Activated T-cell treated with anti-CD3 and anti-CD28 coated beads for 1 hour (primary cell): ENCODE results near the gene PLXDC2.

ENCODE experiments used
- DNase-seq: peaks from one replicate; pipeline ENCODE4 v3.0.0-alpha.2; 2020; ENCODE audit warnings: low read depth

Gene PLXDC2

DNA sequence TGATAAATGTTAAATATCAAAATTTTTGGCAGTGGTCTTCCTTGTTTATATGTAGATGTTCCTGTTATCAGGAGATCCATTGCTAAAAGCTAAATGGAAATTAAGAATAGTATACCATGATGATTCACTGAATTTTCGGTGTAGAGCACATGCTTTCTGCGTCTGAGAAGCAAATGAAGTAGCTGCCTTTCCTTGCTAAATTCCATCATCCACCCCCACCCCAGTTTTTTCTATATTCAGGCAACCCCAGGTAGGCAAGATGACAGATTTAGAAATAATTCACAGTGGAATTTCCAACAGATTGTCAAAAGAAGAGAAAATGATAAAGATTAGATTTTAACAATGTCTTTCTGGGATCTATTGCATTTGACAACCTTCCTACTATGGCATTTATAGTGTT, 231.9 kb downstream of the PLXDC2 start:
- no peak for DNase-seq

- no peak for DNase-seq
These were observed 241.9 kb downstream of the PLXDC2 start for GRCh38 chr10:20058135-20058534.

DNA sequence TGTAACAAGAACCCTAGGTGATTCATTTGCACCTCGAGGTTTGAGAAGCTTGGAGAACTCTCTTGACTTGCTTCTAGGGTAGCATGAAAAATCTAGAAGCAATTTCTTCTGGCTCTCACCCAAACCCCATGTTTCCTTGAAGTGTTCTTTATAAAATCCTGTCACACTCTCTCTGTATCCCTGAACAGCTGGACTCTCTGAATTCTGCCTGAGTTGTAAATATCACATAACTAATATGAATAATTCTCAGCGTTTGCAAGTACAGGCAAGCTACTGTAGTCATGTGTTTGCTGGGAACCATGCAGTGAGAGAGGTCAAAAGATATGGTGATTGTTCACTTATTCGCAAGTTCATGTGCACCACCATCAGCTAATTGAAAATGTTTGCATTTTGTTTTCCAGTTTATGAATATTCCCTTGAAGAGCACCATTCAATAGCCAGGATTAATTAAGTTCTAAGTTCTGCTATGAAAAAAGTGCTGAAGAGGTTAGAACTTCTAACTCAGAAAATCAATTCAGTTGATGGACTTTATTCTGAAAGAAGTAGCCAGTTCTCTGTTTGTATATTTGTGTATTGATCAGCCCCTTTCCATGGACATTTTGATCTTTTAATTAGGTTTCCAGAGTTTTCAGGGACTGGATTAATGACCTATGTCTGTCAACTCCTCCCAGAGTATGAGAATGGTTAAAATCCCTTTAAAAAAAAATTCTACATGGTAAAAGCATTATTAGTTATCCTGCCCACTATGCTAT, 243.0 kb downstream of the PLXDC2 start:
- no peak for DNase-seq

DNA sequence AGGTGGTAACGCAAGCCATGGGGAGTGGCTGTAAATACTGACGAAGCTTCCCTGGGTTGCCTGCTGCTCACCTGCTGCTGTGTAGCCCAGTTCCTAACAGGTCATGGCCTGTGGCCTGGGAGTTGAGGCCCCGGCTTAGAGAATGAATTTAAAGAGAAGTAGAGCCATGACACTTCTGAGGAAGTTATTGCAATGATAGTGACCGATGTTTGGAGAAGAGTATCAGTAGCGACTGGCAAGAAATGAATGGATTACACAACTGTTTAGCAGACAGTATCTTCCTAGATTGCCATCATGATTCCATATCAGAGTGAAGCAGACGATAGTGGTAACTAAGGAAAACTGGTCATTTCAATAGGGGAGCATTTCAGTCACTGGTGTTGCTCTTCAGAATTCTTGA, 249.6 kb downstream of the PLXDC2 start:
- no peak for DNase-seq

GRCh38 chr10:20073167-20073566, 256.9 kb downstream of the PLXDC2 start:
- no peak for DNase-seq

- DNase-seq = no peak
These were observed 259.5 kb downstream of the PLXDC2 start for GRCh38 chr10:20075713-20076112.

GRCh38 chr10:20084451-20084850, 268.2 kb downstream of the PLXDC2 start:
- DNase-seq = no peak

- no peak for DNase-seq
These were observed 268.9 kb downstream of the PLXDC2 start for GRCh38 chr10:20085115-20085514.

DNA sequence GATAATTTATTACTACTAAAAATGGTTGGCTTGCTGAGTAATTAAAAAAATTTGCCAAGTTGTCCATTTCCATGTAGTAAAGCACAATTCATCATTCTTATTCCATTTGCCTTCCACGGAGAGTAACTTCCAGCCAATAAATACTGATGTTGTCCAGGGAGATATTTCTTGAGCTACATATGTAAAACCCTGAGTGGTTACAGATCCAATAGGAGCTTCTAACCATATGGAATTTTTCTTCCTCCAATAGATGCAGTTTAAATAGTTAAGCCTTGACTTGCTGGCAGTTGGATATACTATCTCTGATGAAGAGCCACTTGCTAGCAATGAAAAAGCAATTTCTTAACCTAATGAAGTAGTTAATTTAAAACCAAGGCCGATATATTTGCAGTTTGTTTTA, 271.1 kb downstream of the PLXDC2 start:
- DNase-seq = no peak

DNA sequence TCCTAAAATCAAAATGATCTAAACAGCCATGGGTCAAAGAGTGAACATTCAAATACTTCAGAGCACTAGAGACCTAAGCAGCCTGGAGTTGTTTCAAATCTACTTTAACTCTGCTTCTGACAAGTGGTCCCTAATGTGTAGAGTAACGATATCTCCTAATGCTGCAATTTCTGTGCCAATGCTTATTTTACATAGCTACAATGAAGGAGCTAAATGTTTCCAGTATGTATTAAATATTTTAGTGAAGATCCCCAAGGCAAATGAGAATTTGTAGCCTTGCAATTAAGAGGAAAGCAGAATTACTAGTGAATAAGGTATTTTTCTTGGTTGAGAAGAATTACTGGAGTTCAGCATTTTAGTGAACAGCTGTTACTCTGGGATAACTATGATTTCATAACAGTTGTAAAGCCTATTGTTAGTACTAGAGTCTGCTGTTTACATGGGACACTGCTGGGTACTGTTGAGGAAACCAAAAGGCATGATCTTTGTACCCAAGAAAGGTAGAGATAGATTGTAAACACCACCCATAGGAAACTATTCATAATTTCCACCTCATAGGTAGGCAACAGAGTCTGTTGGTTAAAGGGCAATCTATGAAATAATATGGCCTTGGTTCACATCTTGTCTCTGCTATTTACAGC, 271.9 kb downstream of the PLXDC2 start:
- DNase-seq = no peak

DNA sequence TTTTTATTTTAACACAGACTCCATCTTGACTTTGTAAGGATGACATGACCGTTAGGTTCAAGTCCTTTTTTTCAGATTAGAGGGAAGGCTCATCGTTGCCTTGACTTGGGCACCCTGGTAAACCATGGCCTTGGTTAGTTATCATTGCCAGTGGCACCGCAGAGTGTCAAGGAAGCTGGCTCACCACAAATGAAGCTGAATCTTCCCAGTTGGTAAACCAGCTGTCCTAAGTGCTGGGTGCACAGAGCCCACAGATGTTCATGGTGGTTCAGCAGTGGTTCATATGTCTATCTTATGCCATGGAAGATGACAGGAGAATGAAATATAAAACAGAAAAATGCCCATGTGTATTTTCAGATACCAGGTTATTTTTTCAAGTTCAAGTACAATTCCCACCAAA, 273.6 kb downstream of the PLXDC2 start:
- DNase-seq = no peak

- no peak for DNase-seq
These were observed 274.6 kb downstream of the PLXDC2 start for GRCh38 chr10:20090831-20091230.

GRCh38 chr10:20091698-20092097, 275.5 kb downstream of the PLXDC2 start:
- DNase-seq = no peak

DNA sequence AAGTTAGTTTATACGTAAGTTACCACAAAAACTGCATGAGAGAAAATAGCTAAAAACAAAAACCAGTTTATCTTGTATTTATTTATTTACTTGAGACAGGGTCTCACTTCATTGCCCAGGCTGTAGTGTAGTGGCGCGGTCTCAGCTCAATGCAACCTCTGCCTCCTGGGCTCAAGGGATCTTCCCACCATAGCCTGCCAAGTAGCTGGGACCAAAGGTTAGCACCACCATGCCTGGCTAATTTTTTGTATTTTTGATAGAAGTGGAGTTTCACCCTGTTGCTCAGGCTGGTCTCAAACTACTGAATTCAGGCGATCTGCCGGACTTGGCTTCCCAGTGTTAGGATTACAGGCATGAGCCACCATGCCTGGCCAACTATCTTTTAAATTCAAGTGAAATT, 277.4 kb downstream of the PLXDC2 start:
- DNase-seq = no peak

DNA sequence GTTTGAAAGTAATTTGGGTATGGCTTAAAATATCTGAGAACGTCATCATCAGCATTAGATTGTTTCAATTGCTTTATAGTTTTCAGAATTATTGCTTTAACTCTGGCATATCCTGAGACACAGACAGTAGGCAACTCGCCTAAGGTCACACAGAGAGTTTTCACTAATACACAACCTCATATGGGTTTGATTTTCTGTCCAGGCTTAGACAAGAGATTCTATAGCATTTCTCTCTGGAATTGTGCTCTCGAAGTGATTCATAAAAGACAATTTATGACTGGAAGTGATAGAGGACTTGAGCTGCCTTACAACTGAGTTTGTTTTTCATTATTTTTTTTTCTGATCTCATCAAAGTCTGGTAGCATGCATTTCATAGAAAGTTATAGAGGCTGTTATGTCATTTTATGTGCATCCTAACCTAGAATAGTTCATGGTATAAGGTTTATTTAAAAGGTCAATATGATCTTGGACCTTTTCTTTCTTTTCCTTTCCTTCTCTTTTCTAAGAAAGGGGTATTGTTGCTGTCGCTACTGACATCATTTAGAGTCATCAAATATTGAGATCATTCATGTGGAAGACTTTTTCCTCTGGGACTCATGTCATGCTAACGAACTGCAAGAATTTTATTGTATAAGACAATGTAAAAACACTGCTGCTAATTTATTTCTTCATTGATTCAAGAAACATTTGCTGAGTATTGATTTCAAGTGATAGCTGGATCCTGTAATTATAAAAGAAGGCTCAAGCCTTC, 278.2 kb downstream of the PLXDC2 start:
- DNase-seq = no peak

- DNase-seq = no peak
These were observed 283.9 kb downstream of the PLXDC2 start for GRCh38 chr10:20100171-20100570.

- DNase-seq = no peak
These were observed 289.0 kb downstream of the PLXDC2 start for GRCh38 chr10:20105236-20105635.

DNA sequence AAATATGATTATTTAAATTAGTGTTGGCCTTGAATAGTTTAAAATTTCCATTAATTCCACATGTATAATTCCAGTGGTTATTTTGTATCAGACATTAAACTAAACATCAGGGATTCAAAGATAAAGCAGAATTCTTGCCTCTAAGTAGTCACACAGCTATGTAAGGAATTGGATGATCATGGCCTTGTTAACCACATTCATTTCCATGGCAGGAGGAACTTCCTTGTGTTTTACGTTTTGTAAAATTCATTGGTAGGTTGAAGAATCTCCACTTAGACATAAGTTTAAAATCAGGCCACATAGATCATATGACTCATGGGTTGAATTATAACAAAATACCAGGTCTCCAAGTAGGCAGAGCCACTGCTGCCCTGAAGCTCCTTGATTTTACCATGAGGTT, 289.7 kb downstream of the PLXDC2 start:
- DNase-seq = no peak

DNA sequence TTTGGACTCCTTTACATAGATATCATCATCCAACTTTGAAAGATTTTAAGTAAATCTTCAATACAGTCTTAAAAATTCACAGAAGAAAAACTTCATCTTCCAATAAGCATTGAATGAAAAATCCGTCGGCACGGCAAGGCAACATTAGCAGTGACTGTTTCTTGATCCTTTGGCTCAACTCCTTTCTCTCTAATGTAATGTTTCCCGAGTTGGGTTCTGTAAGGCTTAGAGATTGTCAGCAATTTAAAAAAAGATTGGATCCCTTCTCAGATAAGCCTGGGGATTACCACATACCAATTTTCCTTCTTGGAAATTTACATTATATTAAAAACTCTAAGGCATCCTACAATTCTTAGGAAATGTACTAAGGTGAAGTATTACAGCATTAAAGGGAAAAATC, 291.8 kb downstream of the PLXDC2 start:
- DNase-seq = no peak

DNA sequence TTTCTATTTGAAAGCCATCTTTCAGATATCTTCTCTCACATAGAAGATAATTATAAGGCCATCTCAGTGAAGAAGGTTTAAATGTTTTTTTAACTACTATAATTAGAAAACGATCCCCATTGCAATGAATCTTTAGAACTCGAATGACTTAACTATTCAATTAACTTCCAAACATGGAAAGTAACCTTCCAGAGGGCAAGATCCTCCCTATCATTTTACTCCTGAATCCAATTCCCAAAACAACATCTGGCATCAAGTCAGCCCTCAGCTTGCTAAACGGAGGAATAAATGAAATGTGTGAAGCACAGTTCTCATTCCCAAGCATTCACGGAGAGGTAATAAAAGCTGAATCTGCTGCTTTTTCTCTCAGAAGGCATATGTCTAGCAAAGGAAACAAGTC, 293.4 kb downstream of the PLXDC2 start:
- DNase-seq = no peak

DNA sequence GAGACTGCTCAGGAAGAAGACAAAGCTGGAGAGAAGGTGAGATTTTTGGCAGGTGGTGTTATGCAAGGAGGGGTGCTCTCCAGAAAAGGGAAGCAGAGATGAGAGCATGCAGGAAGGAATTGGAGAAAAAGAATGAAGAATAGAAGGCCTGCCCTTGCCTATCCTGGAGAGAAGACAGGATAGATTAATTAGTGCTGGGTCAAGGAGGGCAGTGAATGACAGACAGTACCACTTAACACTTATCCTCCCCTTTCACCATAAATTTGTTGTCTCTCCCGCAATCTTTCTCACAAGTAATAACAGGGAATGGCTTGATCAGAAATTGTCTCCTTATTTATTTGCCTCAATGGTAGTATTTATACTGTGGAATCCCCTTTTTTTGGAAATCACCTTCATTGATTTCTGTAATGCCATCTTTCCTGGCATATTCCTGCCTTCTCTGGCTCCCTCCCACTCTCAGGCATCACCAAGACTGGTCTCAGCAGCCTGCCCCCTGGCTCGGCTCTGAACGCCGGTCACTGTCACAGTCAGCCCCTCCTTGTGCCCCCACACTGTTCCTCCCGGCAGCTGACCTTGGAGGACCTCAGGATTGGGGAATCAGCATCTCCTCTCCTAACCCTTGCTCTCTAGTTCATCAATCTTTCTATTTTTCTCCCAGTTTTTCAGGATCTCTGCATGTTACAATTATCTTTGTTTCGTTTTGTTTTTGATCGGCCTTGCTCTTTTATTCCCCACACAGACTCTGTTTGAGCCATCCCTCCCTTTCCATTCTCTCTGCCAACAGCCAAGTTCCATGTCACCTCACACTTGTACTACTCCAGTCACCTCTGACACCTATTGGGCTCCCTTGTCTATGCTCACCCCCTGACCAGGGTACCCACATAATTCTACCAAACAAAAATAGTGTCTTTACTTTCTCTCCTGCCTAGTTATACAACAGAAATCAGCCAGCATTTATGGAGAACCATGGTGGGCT, 294.2 kb downstream of the PLXDC2 start:
- no peak for DNase-seq

DNA sequence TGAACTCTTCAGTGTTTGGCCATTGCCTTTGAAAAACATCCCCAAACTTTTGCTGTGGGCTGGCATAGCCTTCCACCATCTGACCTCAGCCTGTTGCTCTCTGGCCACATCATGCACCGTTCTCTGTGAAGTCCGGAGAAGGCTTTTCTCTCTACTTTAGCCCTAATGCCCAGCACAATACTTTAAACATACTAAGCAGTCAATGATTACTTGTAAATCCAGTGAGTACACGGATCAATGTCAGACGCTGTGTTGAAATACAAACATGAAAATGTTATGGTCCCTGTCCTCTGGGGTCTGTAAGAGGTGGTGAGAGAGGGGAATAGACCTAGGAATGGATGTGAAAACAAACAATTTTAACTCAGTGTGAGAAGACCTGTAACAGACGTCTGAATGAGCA, 297.9 kb downstream of the PLXDC2 start:
- no peak for DNase-seq
